ENCODE data around the gene ZNF548.

- no peak for TF ChIP-seq CTCF (IDR thresholded peaks at IDR 0.05)
- no peak for TF ChIP-seq POLR2A (IDR thresholded peaks at IDR 0.05; ENCODE audit: low read depth)
- TF ChIP-seq POLR2AphosphoS5 (IDR thresholded peaks at IDR 0.05) = no peak
Measured at GRCh38 chr19:57436417-57436816, 46.8 kb downstream of the ZNF548 start.
